Natural killer cell treated with Interleukin-12 subunit alpha and Interleukin-12 subunit beta and Interleukin-15 and Interleukin-18, amount 100 ng/mL, for 72 hours (primary cell): ENCODE measurements around the gene MCFD2. TPM values are rescaled to one million over a fixed set of nuclear protein-coding genes. Genes with fewer than 3 reads are reported as not detected.
A peak's percentile ranks its signal among the peaks of the same experiment; 100 is the strongest.

ENCODE experiments used
- ATAC-seq, 2 donors: fragments of 150-1000 bp; cut with Tn5 transposase in 1 of 2; sonication (Bioruptor Pico), chemical (Tn5 transposase) in 1 of 2; 2 replicates each; pipeline ENCODE4 v1.10.0; 2021
- DNase-seq: peaks from one replicate; pipeline ENCODE4 v3.0.0; 2022; ENCODE audit warnings: low spot score
- H3K27ac Mint-ChIP-seq, 2 donors: 1 replicate in 1 of 2; 2 replicates in 1 of 2; pipeline ENCODE4 v1.8.0; 2022; ENCODE audit warnings: mixed read lengths in 2 of 2, mild to moderate bottlenecking in 1 of 2, moderate library complexity in 1 of 2
- H3K27me3 Mint-ChIP-seq, 2 donors: 1 replicate in 1 of 2; 2 replicates in 1 of 2; pipeline ENCODE4 v1.8.0; 2022; ENCODE audit warnings: mixed read lengths in 2 of 2
- H3K36me3 Mint-ChIP-seq: one replicate; pipeline ENCODE4 v1.8.0; 2022; ENCODE audit warnings: mixed read lengths
- H3K4me1 Mint-ChIP-seq, 2 donors: 1 replicate in 1 of 2; 2 replicates in 1 of 2; pipeline ENCODE4 v1.8.0; 2022; ENCODE audit warnings: low read depth in 2 of 2, mixed read lengths in 2 of 2, mild to moderate bottlenecking in 1 of 2
- H3K4me3 Mint-ChIP-seq: one replicate; pipeline ENCODE4 v1.8.0; 2022; ENCODE audit warnings: mixed read lengths
- H3K9me3 Mint-ChIP-seq: 2 replicates; pipeline ENCODE4 v1.8.0; 2022; ENCODE audit warnings: mixed read lengths
- total RNA-seq, 2 donors: library from RNA; stranded (reverse); gene quantifications; one replicate each; pipeline ENCODE4 v1.2.3, GENCODE V29; 2022

MCFD2 gene
- 10 to 100 TPM; 38.4 to 45.1 TPM for total RNA-seq

GRCh38 chr2:46915281-46915810 is at the start of gene MCFD2:
MCFD2 (minus strand) TSS chr2:46915806; CDS start chr2:46909171, 6,635 bp downstream.
- Mint-ChIP-seq H3K27me3 (peaks cover 0 to 4% of the 10 kb centered on the region in 2 donors), H3K36me3 (peaks cover 7% of the 10 kb centered on the region), H3K4me3 (peak within 1 kb of the TSS; percentile 98), H3K4me1 (peaks cover 29 to 33% of the 10 kb centered on the region in 2 donors), H3K27ac (peak within 1 kb of the TSS; percentile 78 to 90), H3K9me3 (no peaks in the 10 kb centered on the region)
- DNase-seq: no peak
- peak in 1 of 2 donors; percentile 48 for ATAC-seq

- ATAC-seq (no peak), DNase-seq (no peak)
- H3K27ac Mint-ChIP-seq: no peak overlapping the region
- no peaks in the 10 kb centered on the region for H3K27me3 Mint-ChIP-seq
- peaks cover 16 to 21% of the 10 kb centered on the region in 2 donors for H3K4me1 Mint-ChIP-seq
- no peaks in the 10 kb centered on the region for H3K36me3 Mint-ChIP-seq
- no peak overlapping the region for H3K4me3 Mint-ChIP-seq
- H3K9me3 Mint-ChIP-seq: no peaks in the 10 kb centered on the region
Observed at GRCh38 chr2:46964835-46965560, 49.4 kb upstream of the MCFD2 start.

GRCh38 chr2:46963941-46964673 is 48.5 kb upstream of the MCFD2 start:
- DNase-seq (no peak), ATAC-seq (no peak)
- H3K27me3 Mint-ChIP-seq: no peaks in the 10 kb centered on the region
- H3K9me3 Mint-ChIP-seq: no peaks in the 10 kb centered on the region
- peak overlapping the region; percentile 19 to 76 for H3K27ac Mint-ChIP-seq
- H3K4me3 Mint-ChIP-seq: no peak overlapping the region
- peaks cover 16 to 21% of the 10 kb centered on the region in 2 donors for H3K4me1 Mint-ChIP-seq
- H3K36me3 Mint-ChIP-seq: no peaks in the 10 kb centered on the region

GRCh38 chr2:46963210-46963609 is 47.6 kb upstream of the MCFD2 start:
- Mint-ChIP-seq H3K4me1 (peaks cover 16 to 21% of the 10 kb centered on the region in 2 donors), H3K27me3 (no peaks in the 10 kb centered on the region), H3K9me3 (no peaks in the 10 kb centered on the region), H3K36me3 (no peaks in the 10 kb centered on the region), H3K27ac (no peak overlapping the region), H3K4me3 (no peak overlapping the region)
- no peak for ATAC-seq
- no peak for DNase-seq

GRCh38 chr2:46962751-46963150 is 47.1 kb upstream of the MCFD2 start:
- no peak overlapping the region for H3K4me3 Mint-ChIP-seq
- H3K36me3 Mint-ChIP-seq: no peaks in the 10 kb centered on the region
- H3K4me1 Mint-ChIP-seq: peaks cover 15 to 21% of the 10 kb centered on the region in 2 donors
- H3K27me3 Mint-ChIP-seq: no peaks in the 10 kb centered on the region
- no peaks in the 10 kb centered on the region for H3K9me3 Mint-ChIP-seq
- no peak overlapping the region for H3K27ac Mint-ChIP-seq
- DNase-seq: no peak
- no peak for ATAC-seq

GRCh38 chr2:46960618-46961017 is 45.0 kb upstream of the MCFD2 start:
- DNase-seq (no peak), ATAC-seq (no peak)
- no peak overlapping the region for H3K27ac Mint-ChIP-seq
- no peaks in the 10 kb centered on the region for H3K36me3 Mint-ChIP-seq
- no peaks in the 10 kb centered on the region for H3K27me3 Mint-ChIP-seq
- peaks cover 6 to 14% of the 10 kb centered on the region in 2 donors for H3K4me1 Mint-ChIP-seq
- no peaks in the 10 kb centered on the region for H3K9me3 Mint-ChIP-seq
- H3K4me3 Mint-ChIP-seq: no peak overlapping the region

- Mint-ChIP-seq H3K36me3 (no peaks in the 10 kb centered on the region), H3K27me3 (no peaks in the 10 kb centered on the region), H3K4me1 (peaks cover 6 to 7% of the 10 kb centered on the region in 2 donors), H3K9me3 (no peaks in the 10 kb centered on the region), H3K4me3 (no peak overlapping the region), H3K27ac (no peak overlapping the region)
- ATAC-seq (no peak), DNase-seq (no peak)
Observed at GRCh38 chr2:46958431-46959017, 42.9 kb upstream of the MCFD2 start.

- no peak for ATAC-seq
- H3K27ac Mint-ChIP-seq: no peak overlapping the region
- H3K4me3 Mint-ChIP-seq: no peak overlapping the region
- H3K4me1 Mint-ChIP-seq: peaks cover 2 to 4% of the 10 kb centered on the region in 2 donors
- no peaks in the 10 kb centered on the region for H3K36me3 Mint-ChIP-seq
- no peaks in the 10 kb centered on the region for H3K9me3 Mint-ChIP-seq
- DNase-seq: no peak
- H3K27me3 Mint-ChIP-seq: no peaks in the 10 kb centered on the region
Observed at GRCh38 chr2:46956981-46957531, 41.5 kb upstream of the MCFD2 start.

- H3K4me1 Mint-ChIP-seq: peaks cover 0 to 8% of the 10 kb centered on the region in 2 donors
- no peak overlapping the region for H3K4me3 Mint-ChIP-seq
- H3K36me3 Mint-ChIP-seq: no peaks in the 10 kb centered on the region
- H3K27ac Mint-ChIP-seq: peak overlapping the region in 1 of 2 donors; percentile 43
- no peak for DNase-seq
- ATAC-seq: no peak
- no peaks in the 10 kb centered on the region for H3K9me3 Mint-ChIP-seq
- no peaks in the 10 kb centered on the region for H3K27me3 Mint-ChIP-seq
Observed at GRCh38 chr2:46955764-46956163, 40.2 kb upstream of the MCFD2 start.

GRCh38 chr2:46954951-46955571 is 39.5 kb upstream of the MCFD2 start:
- Mint-ChIP-seq H3K36me3 (no peaks in the 10 kb centered on the region), H3K27me3 (no peaks in the 10 kb centered on the region), H3K9me3 (no peaks in the 10 kb centered on the region), H3K4me3 (no peak overlapping the region), H3K27ac (peak overlapping the region in 1 of 2 donors; percentile 43), H3K4me1 (peaks cover 5 to 11% of the 10 kb centered on the region in 2 donors)
- ATAC-seq (no peak), DNase-seq (no peak)

GRCh38 chr2:46952171-46952570 is 36.6 kb upstream of the MCFD2 start:
- Mint-ChIP-seq H3K36me3 (no peaks in the 10 kb centered on the region), H3K4me3 (no peak overlapping the region), H3K27me3 (no peaks in the 10 kb centered on the region), H3K9me3 (no peaks in the 10 kb centered on the region), H3K27ac (no peak overlapping the region), H3K4me1 (peaks cover 6 to 11% of the 10 kb centered on the region in 2 donors)
- ATAC-seq (no peak), DNase-seq (no peak)

- Mint-ChIP-seq H3K4me1 (peaks cover 11 to 13% of the 10 kb centered on the region in 2 donors), H3K36me3 (no peaks in the 10 kb centered on the region), H3K27ac (no peak overlapping the region), H3K9me3 (no peaks in the 10 kb centered on the region), H3K27me3 (no peaks in the 10 kb centered on the region), H3K4me3 (no peak overlapping the region)
- ATAC-seq (no peak), DNase-seq (no peak)
Observed at GRCh38 chr2:46951290-46952064, 35.9 kb upstream of the MCFD2 start.

GRCh38 chr2:46950314-46950713 is 34.7 kb upstream of the MCFD2 start:
- peaks cover 12 to 19% of the 10 kb centered on the region in 2 donors for H3K4me1 Mint-ChIP-seq
- no peaks in the 10 kb centered on the region for H3K9me3 Mint-ChIP-seq
- H3K27ac Mint-ChIP-seq: no peak overlapping the region
- H3K4me3 Mint-ChIP-seq: no peak overlapping the region
- no peaks in the 10 kb centered on the region for H3K36me3 Mint-ChIP-seq
- no peak for DNase-seq
- H3K27me3 Mint-ChIP-seq: no peaks in the 10 kb centered on the region
- ATAC-seq: no peak
